ENCODE measurements around the gene HAUS3. TPM values are rescaled to one million over a fixed set of nuclear protein-coding genes. Genes with fewer than 3 reads are reported as not detected.

The HAUS3 gene
- total and polyA plus RNA-seq, 2 experiments from 2014 or later = 13.8 to 14.9 TPM

GRCh38 chr4:2255501-2256155, 13.7 kb upstream of the HAUS3 start:
- no peaks in the 10 kb centered on the region for H3K9me2 ChIP-seq (ENCODE audit: insufficient read depth)
- no peak overlapping the region for H3K9ac ChIP-seq
- H3K79me2 ChIP-seq (ENCODE audit: insufficient read depth) = peaks cover 72% of the 10 kb centered on the region
- DNase-seq = no peak
- H3K27ac ChIP-seq = no peak overlapping the region
- no peak overlapping the region for H3K4me2 ChIP-seq (ENCODE audit: unreplicated experiment)
- H3K9me3 ChIP-seq (ENCODE audit: low read depth) = no peaks in the 10 kb centered on the region
- 72 to 73% methylated on average over 18 of the region's 18 CpGs for WGBS, 2 experiments (ENCODE audit: low coverage in 1 of 2, low lambda C conversion rate in 2 of 2, missing lambda C conversion rate in 2 of 2)
- TF ChIP-seq EZH2phosphoT487 (IDR thresholded peaks at IDR 0.05; ENCODE audit: insufficient read depth, low read depth) (no peak), EZH2 (IDR thresholded peaks at IDR 0.05; ENCODE audit: insufficient read depth, poor library complexity, severe bottlenecking) (no peak)
- H3F3A ChIP-seq (ENCODE audit: insufficient read depth) = no peaks in the 10 kb centered on the region
- H3K4me3 ChIP-seq = no peak overlapping the region
- in situ Hi-C loops (cut with MboI) = no loop called here
- 0 out of 2 replicates have a peak, but pooled peaks cover 8% of the 10 kb centered on the region for H3K4me1 ChIP-seq (ENCODE audit: insufficient read depth)
- H2AFZ ChIP-seq = no peak overlapping the region
- H3K27me3 ChIP-seq (replicated peaks; ENCODE audit: insufficient read depth) = no peaks in the 10 kb centered on the region
- H4K20me1 ChIP-seq (ENCODE audit: insufficient read depth) = no peaks in the 10 kb centered on the region; the same call in 1 of the 2 replicates
- peaks cover 4% of the 10 kb centered on the region; the same call in 1 of the 2 replicates for H3K36me3 ChIP-seq (ENCODE audit: low read depth)

GRCh38 chr4:2254665-2255500, 13.0 kb upstream of the HAUS3 start:
- H3K36me3 ChIP-seq (ENCODE audit: low read depth) = peaks cover 4% of the 10 kb centered on the region; the same call in 1 of the 2 replicates
- in situ Hi-C loops (cut with MboI) = no loop called here
- no peak overlapping the region for H2AFZ ChIP-seq
- no peak overlapping the region for H3K27ac ChIP-seq
- WGBS, 2 experiments (ENCODE audit: low coverage in 1 of 2, low lambda C conversion rate in 2 of 2, missing lambda C conversion rate in 2 of 2) = 82 to 86% methylated on average over 32 of the region's 32 CpGs
- 0 out of 2 replicates have a peak, but pooled peaks cover 3% of the 10 kb centered on the region for H3K4me1 ChIP-seq (ENCODE audit: insufficient read depth)
- H3K4me3 ChIP-seq = no peak overlapping the region
- peaks cover 65% of the 10 kb centered on the region for H3K79me2 ChIP-seq (ENCODE audit: insufficient read depth)
- H3K4me2 ChIP-seq (ENCODE audit: unreplicated experiment) = no peak overlapping the region
- no peak for DNase-seq
- H3K27me3 ChIP-seq (replicated peaks; ENCODE audit: insufficient read depth) = no peaks in the 10 kb centered on the region
- no peaks in the 10 kb centered on the region for H3K9me2 ChIP-seq (ENCODE audit: insufficient read depth)
- no peaks in the 10 kb centered on the region; the same call in 1 of the 2 replicates for H4K20me1 ChIP-seq (ENCODE audit: insufficient read depth)
- no peaks in the 10 kb centered on the region for H3F3A ChIP-seq (ENCODE audit: insufficient read depth)
- no peak overlapping the region for H3K9ac ChIP-seq
- no peaks in the 10 kb centered on the region for H3K9me3 ChIP-seq (ENCODE audit: low read depth)
- no peak for TF ChIP-seq EZH2phosphoT487 (IDR thresholded peaks at IDR 0.05; ENCODE audit: insufficient read depth, low read depth)
- no peak for TF ChIP-seq EZH2 (IDR thresholded peaks at IDR 0.05; ENCODE audit: insufficient read depth, poor library complexity, severe bottlenecking)

- no peak overlapping the region for H2AFZ ChIP-seq
- no peak for DNase-seq
- H3K79me2 ChIP-seq (ENCODE audit: insufficient read depth) = peaks cover 50% of the 10 kb centered on the region
- TF ChIP-seq EZH2phosphoT487 (IDR thresholded peaks at IDR 0.05; ENCODE audit: insufficient read depth, low read depth) (no peak), EZH2 (IDR thresholded peaks at IDR 0.05; ENCODE audit: insufficient read depth, poor library complexity, severe bottlenecking) (no peak)
- H3K36me3 ChIP-seq (ENCODE audit: low read depth) = peaks cover 4% of the 10 kb centered on the region; the same call in 1 of the 2 replicates
- no peaks in the 10 kb centered on the region for H3K9me2 ChIP-seq (ENCODE audit: insufficient read depth)
- no peak overlapping the region for H3K4me2 ChIP-seq (ENCODE audit: unreplicated experiment)
- H3F3A ChIP-seq (ENCODE audit: insufficient read depth) = no peaks in the 10 kb centered on the region
- H4K20me1 ChIP-seq (ENCODE audit: insufficient read depth) = no peaks in the 10 kb centered on the region; the same call in 1 of the 2 replicates
- H3K27me3 ChIP-seq (replicated peaks; ENCODE audit: insufficient read depth) = no peaks in the 10 kb centered on the region
- no peak overlapping the region for H3K9ac ChIP-seq
- in situ Hi-C loops (cut with MboI) = no loop called here
- H3K27ac ChIP-seq = no peak overlapping the region
- H3K4me1 ChIP-seq (ENCODE audit: insufficient read depth) = no peaks in the 10 kb centered on the region
- no peaks in the 10 kb centered on the region for H3K9me3 ChIP-seq (ENCODE audit: low read depth)
- WGBS, 2 experiments (ENCODE audit: low coverage in 1 of 2, low lambda C conversion rate in 2 of 2, missing lambda C conversion rate in 2 of 2) = 79 to 80% methylated on average over 31 to 32 of the region's 32 CpGs
- H3K4me3 ChIP-seq = no peak overlapping the region
Measured at GRCh38 chr4:2253160-2254084, 11.5 kb upstream of the HAUS3 start.

Data from GM23248 (cell line).